Hair follicular keratinocyte (primary cell): Measurements from ENCODE around the gene BOD1. TPM values are rescaled to one million over a fixed set of nuclear protein-coding genes. Genes with fewer than 3 reads are reported as not detected.

Source experiments
- total RNA-seq: library from RNA; depleted of rRNA; stranded (reverse); fragments of >200 nt; gene quantifications from 2 replicates; pipeline ENCODE4 v1.2.3, GENCODE V29; 2015

Gene BOD1
- total RNA-seq: 56.6 and 67.7 TPM in 2 replicates

GRCh38 chr5:173616577-173617118 is at the start of gene BOD1:
Gene BOD1 (minus strand): TSS chr5:173616650. CDS start chr5:173616436, 214 bp downstream.

